ENCODE measurements around the gene EWSR1.
"Not testable (repeated sequence)": the region's sequence is repeated elsewhere in the genome, so short reads cannot be mapped to it uniquely, and the experiment has no call there.

EWSR1 gene

DNA sequence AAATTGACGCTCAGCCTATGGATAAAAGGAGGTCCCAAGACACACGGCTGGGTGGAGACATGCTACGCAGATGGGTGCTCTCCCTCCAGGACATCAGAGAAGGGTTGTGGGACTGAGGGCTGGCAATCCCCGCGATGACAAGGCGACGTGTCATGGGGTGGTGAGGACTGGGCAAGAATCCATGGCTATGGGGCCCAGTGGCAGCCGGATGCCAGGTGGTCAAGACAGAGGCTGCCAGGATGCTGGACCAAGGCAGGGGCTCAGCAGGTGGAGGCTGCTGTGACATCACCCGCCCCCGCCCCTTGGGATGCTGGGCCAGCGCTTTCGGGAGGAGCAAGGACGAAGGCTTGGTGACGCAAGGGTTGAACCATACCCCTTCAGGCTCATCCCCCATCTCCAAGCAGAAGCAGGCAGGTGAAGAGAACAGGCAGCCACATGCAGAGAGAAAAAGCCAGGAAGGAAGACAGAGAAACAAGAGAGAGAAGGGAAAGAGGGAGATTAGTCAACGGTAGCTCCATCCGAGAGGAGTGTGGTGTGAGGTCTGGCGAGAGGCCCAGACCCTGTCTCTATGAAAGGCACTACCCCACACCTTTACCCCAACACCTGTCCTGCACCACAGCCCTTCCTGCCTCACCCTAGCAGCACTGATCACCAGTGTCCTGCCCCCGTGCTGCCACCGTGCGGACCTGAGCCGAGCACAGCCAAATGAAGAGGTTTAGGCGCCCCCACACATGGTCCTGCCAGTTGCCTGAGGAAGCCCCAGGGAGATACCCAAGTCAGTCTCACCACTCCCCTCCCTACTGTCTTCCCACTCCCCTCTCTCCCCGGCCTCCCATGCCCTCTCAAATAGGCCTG, 71.5 kb downstream of the EWSR1 start:
- DNase-seq, result no peak

DNA sequence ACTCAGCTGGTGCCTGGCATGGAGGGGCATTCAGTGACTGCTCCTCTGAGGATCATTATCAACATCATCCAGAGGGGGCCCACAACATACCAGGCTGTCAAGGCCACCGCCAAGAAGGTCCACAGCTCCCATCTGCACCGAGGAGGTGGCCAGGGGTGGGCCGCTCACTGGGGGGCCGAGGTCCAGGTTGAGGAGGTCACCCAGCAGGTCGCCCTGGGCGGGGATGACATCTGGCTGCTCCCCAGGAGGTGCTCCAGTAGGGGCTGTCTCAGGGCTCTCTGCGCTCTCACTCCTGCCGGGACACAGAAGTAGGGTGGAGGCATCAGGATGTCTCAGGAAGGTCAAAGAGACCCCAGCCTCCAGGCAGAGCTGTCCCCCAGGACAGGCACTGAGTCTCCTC, 72.5 kb downstream of the EWSR1 start:
- DNase-seq, result no peak

DNA sequence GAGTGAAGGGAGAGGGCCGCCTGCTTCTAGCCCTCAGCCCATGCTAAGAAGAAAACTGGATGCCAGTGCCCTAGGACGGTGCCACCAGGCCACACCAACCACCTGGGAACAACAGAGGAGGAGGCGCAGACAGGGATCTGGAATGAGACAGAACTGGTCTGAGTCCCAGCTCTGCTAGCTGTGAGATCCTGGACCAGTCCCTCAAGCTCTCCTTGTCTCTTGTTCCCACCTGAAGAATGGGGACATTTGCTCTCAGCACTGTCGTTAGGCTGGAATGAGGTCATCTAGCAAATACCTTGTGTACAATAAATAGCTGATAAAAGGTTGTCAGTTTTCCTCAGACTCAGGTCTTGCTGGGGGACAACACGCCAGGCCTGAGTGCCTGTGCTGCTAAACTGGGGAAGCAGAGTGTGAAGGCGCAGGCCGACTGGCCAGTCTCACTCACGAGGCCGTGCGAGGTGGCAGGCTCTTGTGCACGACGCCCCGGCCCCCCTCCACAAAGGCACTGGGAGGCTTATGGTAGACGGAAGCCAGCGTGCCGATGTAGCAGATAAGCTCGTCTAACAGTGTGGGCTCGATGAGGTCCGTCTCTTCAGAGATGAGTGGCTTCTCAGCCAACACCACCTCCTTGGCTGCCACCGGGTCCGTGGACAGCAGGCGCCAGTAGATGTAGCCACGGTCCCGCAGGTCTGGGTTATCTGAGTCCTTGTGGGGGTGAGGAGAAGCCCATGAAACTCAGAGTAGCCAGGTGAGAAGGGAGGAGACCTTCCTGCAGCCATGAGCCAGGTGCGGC, 73.2 kb downstream of the EWSR1 start:
- DNase-seq, result no peak

DNA sequence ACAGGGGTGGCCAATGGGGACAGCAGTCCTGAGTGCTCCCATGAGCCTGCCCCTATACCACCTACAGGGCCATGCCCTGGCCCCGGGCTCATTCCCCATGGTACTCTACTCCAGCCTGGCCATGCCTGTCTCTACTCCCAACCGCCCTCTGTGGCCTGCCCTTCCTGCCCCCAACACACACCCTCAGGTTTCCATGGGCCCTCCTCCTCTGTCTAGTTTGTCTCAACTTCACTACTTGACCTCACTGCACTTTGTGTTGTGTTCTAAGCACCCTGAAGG, 73.7 kb downstream of the EWSR1 start:
- no peak for DNase-seq

DNA sequence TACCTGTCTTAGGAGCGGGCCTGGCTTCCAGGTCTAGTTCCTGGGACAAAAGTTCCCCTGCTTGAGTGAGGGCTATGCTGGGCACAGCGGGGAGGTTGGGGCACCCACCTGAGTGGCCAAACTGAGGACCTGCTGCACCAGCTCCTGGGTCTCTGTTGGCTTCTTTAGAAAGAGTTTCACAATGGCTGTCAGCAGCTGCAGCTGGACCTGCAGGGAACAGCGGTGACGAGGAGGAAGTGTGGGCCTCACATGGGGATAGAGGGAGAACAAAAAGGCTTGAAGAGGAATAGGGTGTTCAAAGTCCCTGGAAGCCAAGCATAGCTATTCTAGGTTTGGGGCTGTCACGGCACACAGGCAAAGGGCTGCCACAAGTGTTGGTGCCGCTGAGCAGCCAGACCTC, 74.1 kb downstream of the EWSR1 start:
- no peak for DNase-seq

DNA sequence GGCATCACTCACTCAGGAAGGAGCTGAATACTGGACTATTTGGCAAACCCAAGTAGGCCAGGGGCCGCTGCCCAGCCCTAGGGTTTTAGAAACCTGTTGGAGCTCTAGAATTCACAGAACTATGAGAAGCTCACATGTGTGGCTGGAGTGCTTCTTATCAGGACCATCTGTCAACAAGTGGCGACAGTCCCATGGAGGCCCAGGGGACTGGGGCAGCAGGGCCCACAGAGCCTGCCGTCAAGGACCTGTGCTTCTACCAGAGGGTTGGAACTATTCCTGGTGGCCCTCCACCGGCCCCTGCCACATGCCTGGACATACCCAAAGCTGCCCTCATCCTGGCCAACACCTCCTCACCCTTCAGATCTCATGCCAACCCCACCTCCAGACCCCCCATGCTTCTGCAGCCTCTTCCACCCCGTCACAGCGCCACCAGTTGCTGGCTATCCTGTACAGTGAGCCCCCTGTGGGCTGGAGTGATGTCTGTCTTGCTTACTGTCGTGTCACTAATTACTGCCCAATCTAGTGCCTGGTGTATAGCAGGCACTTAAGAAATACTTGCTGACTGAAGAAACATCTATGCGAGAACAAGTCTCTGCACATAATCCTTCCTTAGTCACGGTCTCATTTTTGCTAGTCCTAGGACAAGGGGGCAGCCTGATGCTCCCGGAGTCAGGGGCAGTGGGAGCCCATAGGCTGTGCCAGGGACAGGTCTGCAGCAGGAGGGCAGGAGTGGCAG, 74.7 kb downstream of the EWSR1 start:
- no peak for DNase-seq

DNA sequence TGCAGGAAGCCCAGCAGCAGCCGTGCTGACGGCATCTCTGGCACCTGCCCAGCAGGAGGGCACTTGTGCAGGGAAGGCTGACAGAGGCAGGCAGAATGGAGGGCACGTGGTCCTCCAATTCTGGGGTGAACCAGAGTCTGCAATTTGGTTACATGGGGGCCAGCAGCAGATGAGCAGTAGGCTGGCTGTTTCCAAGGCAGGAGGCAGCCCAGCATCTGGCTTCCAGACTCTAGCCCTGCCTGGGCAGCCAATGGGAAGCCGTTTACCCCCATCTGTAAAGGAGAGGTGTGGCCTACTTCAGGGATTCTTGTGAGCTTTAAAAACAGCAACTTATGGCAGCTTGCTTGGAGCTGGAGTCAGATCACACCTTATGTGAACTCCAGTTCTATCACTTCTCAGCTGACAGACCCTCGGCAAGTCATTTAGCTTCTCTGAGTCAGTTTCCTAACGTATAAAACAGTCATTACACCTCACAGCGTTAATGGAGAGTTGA, 75.3 kb downstream of the EWSR1 start:
- peak; percentile 79 for DNase-seq

DNA sequence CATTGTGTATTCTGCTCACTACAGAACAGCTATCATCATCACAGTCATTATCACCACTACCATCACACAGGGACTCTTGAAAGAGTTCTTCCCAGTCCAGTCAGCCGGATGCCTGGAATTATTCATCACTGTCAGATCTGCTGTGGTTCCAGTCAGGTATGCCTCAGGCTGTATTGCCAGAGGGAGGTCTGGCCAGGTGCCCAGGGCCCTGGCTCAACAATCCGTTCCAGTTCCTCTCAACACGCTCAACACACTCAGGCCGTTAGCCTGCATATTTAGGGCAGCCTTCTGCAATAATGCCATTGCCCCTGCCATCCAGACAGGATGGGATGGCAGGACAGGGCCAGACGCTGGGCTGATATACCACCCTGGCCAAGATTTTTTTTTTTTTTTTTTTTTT, 76.1 kb downstream of the EWSR1 start:
- peak; percentile 98 for DNase-seq

DNA sequence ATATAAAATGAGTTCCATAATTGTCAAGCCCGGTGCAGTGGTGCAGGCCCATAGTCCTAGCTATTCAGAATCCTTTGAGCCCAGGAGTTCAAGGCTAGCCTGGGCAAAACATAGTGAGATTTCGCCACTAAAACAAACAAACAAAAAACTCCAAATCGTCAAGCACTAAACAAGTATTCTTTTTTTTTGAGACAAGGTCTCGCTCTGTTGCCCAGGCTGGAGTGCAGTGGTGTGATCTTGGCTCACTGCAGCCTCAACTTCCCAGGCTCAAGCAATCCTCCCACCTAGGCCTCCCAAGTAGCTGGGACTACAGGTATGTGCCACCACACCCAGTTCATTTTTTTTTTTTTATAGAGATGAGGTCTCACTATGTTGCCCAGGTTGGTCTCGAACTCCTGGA, 76.8 kb downstream of the EWSR1 start:
- not testable (repeated sequence) for DNase-seq

DNA sequence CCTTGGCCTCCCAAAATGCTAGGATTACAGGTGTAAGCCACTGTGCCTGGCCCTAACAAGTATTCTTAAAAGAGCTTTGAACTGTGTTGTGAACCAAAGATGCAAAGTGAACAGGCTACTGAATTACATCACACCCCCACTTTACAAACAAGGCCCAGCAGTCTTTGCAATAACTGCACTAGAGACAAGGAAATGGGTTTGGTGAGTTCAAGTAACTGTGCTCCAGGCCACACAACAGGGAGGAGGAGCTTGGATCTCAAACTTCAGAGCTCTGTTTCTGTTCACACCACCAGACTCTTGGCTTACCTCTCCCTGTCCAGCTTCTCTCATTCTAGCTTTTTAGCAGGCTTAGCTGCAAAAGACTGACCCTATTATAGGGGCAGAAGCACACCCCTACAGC, 77.9 kb downstream of the EWSR1 start:
- DNase-seq, result peak; percentile 72

DNA sequence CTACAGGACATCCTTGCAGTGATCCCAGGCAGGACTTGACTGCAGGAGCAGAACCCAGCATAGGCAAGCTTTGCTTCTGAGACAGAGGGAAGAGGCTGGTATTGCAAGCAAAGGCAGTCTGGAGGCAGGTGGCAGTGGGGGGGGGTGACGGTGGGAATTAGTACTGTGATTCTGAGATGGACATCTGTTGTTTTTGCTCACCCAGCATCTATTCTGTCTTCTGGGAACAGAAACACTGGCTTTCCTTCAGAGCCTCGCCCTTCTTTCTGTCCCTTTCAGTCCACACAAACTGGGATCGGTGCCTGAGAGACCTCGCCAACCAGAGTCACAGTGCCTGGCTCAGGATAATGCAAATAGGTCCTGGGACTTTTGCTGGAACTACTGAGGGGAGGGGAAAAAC, 78.6 kb downstream of the EWSR1 start:
- no peak for DNase-seq

DNA sequence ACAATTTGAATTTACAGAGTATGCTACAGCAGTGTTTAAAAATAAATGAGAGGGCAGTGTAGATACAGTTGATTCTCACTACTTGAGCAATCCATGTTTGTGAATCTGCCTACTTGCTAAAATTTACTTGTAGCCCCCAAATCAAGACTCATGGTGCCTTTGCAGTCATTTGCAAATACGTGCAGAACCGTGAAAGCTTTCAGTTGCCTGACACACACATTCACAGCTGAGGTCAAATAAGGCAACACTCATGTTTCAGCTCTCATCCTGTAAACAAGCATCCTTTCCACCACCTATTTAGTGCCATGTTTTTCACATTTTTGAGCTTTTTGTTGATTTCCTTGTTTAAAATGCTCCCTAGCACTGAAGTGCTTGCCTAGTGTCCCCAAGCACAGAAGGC, 80.0 kb downstream of the EWSR1 start:
- DNase-seq, result no peak

DNA sequence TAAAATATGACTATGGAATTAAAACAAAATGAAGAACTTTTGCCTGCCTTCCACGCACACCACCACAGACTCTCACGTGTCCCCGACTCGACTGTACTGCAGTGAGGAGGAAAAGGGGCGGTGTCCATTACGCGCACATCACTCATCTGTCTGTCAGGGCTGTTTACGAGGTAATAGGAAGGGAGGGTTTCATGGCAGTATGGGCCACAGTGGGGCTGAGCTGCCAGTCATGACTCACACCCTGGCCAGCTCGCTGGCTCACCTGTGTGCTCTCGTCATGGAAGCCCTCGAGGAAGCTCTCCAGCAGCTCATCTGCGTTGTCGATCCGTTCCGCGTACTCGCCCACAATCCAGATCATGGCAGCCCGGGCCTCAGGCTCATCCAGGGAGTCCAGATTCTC, 80.9 kb downstream of the EWSR1 start:
- DNase-seq, result no peak
